NCI-H524 (cell line): Measurements from ENCODE around the gene ITGAD.

ENCODE experiments used
- DNase-seq, 2 experiments: peaks; one replicate each; lab custom pipeline; 2025; lab: John Stamatoyannopoulos, UW

ITGAD gene

GRCh38 chr16:31475946-31476302, 82.8 kb downstream of the ITGAD start:
- no peak for DNase-seq
